ENCODE measurements around the gene UXS1. TPM values are rescaled to one million over a fixed set of nuclear protein-coding genes. Genes with fewer than 3 reads are reported as not detected.
A peak's percentile ranks its signal among the peaks of the same experiment; 100 is the strongest.

Gene UXS1
- total RNA-seq, 1 experiment from 2014 or later: 31.2 TPM

DNA sequence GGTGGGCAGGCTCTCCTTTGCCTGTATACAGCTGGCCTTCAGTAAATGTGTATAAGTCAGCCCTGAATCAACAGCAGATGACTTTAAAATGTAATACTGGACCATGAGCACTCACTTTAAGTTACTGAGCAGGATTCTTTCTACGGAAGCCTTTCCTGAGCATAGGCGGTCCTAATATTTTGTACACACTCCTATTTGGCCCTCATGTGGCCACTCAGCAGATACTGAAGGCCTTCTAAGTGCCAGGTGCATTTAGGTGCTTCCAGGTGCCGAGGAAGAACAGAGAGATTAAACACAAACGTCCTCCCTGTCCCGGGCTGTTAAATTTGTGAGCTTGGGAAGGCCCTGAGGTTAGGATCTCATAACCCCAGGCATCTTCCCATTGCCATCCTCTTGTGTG is 27.0 kb downstream of the UXS1 start:
- Mint-ChIP-seq H3K4me1 (ENCODE audit: insufficient read depth, unreplicated experiment) (no peaks in the 10 kb centered on the region), H3K27ac (ENCODE audit: low read depth, unreplicated experiment) (peak overlapping the region; percentile 17), H3K36me3 (ENCODE audit: insufficient read depth, unreplicated experiment) (no peaks in the 10 kb centered on the region), H3K4me3 (ENCODE audit: unreplicated experiment) (no peak overlapping the region), H3K27me3 (ENCODE audit: insufficient read depth, unreplicated experiment) (no peaks in the 10 kb centered on the region), H3K9me3 (ENCODE audit: unreplicated experiment) (no peaks in the 10 kb centered on the region)
- no peak for DNase-seq (ENCODE audit: unreplicated experiment)
- ChIA-PET CTCF (interaction anchor here (0.7 to 1.4 kb wide), 3 partner anchors 11 to 820 kb away, joined by 3 to 4 read pairs (median 3); no protein-coding TSS in a partner anchor), POLR2A (no interaction called here)
- intact Hi-C loops (cut with micrococcal nuclease): no loop called here
- no TSS peak for BruUV-seq (replicated peaks)
- TF ChIP-seq, protein P1, sequence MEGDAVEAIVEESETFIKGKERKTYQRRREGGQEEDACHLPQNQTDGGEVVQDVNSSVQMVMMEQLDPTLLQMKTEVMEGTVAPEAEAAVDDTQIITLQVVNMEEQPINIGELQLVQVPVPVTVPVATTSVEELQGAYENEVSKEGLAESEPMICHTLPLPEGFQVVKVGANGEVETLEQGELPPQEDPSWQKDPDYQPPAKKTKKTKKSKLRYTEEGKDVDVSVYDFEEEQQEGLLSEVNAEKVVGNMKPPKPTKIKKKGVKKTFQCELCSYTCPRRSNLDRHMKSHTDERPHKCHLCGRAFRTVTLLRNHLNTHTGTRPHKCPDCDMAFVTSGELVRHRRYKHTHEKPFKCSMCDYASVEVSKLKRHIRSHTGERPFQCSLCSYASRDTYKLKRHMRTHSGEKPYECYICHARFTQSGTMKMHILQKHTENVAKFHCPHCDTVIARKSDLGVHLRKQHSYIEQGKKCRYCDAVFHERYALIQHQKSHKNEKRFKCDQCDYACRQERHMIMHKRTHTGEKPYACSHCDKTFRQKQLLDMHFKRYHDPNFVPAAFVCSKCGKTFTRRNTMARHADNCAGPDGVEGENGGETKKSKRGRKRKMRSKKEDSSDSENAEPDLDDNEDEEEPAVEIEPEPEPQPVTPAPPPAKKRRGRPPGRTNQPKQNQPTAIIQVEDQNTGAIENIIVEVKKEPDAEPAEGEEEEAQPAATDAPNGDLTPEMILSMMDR (IDR thresholded peaks at IDR 0.05; ENCODE audit: unreplicated experiment): no peak

DNA sequence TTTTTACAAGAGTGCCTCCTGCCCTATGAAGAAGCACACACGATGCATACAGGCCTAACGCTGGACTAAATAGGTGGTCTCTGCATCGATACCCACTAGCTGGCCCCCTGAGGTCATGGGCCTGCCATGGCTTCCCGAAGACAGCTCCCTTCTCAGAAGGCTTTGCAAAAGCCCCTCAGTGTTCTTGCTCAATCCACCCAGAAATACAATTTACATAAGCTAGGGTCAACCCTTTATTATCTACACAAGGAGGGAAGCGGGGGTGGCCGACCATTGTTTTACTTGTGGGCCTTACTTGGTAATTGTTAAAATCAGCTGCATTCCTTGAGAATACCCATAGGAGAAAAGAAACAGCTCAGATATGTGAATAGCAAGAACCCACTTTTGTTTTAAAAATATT is 28.5 kb downstream of the UXS1 start:
- no peaks in the 10 kb centered on the region for H3K9me3 Mint-ChIP-seq (ENCODE audit: unreplicated experiment)

DNA sequence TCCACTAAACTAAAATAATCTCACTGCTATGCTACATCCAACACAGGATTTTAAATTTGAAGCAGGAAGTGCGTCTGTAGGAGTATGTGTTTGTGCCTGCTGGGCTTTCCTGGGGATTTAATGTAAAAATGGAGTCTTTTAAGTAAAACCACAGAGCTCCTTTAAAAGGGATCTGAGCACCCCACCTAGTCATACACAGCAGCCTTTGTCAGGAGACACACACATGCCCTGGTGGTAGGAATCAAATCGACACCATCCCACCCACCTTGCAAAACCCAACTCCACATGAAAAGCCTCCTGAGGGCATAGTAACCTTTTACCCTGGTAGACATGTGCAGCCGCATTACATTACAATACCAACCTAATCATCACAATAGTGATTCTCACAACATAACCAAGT is 29.1 kb downstream of the UXS1 start:
- no peak overlapping the region for H3K4me3 Mint-ChIP-seq (ENCODE audit: unreplicated experiment)
- no peak overlapping the region for H3K27ac Mint-ChIP-seq (ENCODE audit: low read depth, unreplicated experiment)
- BruUV-seq (replicated peaks): no TSS peak
- no peaks in the 10 kb centered on the region for H3K9me3 Mint-ChIP-seq (ENCODE audit: unreplicated experiment)
- TF ChIP-seq, protein P1 (IDR thresholded peaks at IDR 0.05; ENCODE audit: unreplicated experiment): no peak
- ChIA-PET POLR2A (interaction anchor here (1.3 kb wide), 1 partner anchor 25 kb away, joined by 3 read pairs; no protein-coding TSS in a partner anchor), CTCF (interaction anchor here (0.6 to 0.9 kb wide), 2 partner anchors 18 to 32 kb away, joined by 3 to 4 read pairs; no protein-coding TSS in a partner anchor)
- no peak for DNase-seq (ENCODE audit: unreplicated experiment)
- H3K27me3 Mint-ChIP-seq (ENCODE audit: insufficient read depth, unreplicated experiment): no peaks in the 10 kb centered on the region
- intact Hi-C loops (cut with micrococcal nuclease): no loop called here
- no peaks in the 10 kb centered on the region for H3K4me1 Mint-ChIP-seq (ENCODE audit: insufficient read depth, unreplicated experiment)
- H3K36me3 Mint-ChIP-seq (ENCODE audit: insufficient read depth, unreplicated experiment): peaks cover 9% of the 10 kb centered on the region

More for the DNA sequence above, 28.5 kb downstream of the UXS1 start:
- H3K27me3 Mint-ChIP-seq (ENCODE audit: insufficient read depth, unreplicated experiment): no peaks in the 10 kb centered on the region
- no TSS peak for BruUV-seq (replicated peaks)
- ChIA-PET CTCF (interaction anchor here (0.6 to 0.9 kb wide), 2 partner anchors 18 to 31 kb away, joined by 3 to 4 read pairs; no protein-coding TSS in a partner anchor), POLR2A (interaction anchor here (1.3 kb wide), 1 partner anchor 25 kb away, joined by 3 read pairs; no protein-coding TSS in a partner anchor)
- H3K4me1 Mint-ChIP-seq (ENCODE audit: insufficient read depth, unreplicated experiment): no peaks in the 10 kb centered on the region
- H3K4me3 Mint-ChIP-seq (ENCODE audit: unreplicated experiment): no peak overlapping the region
- intact Hi-C loops (cut with micrococcal nuclease): no loop called here
- peaks cover 9% of the 10 kb centered on the region for H3K36me3 Mint-ChIP-seq (ENCODE audit: insufficient read depth, unreplicated experiment)
- no peak for DNase-seq (ENCODE audit: unreplicated experiment)
- TF ChIP-seq, protein P1 (IDR thresholded peaks at IDR 0.05; ENCODE audit: unreplicated experiment): no peak
- H3K27ac Mint-ChIP-seq (ENCODE audit: low read depth, unreplicated experiment): no peak overlapping the region

DNA sequence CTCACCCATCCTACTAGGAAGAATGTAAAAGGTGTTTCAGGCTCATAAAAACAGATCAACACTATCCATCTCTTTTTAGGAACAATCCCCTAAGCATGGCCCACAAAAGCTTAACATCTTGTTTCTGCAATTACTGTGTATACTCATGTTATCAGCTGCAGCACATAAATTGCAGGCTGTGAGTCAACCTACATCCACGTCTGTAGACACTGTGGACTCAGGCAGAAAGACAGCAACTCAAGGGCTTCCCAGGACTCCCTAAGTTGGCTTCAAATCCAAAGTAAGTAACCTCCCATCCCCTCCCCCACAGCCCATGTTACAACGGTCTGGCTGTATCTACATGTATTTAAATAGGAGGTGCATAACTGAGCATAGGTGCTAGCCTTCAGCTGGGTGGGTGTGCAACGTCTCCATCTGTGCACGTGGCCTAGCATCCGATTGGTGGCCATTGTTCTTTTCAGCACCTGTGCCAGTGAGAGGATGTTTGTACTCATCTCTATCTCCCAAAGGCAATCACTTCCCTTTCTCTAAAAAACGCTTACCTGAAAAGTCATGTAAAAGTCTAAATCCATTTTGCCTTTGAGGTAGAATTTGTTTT is 30.1 kb downstream of the UXS1 start:
- ChIA-PET POLR2A (no interaction called here), CTCF (interaction anchor here (0.7 kb wide), 1 partner anchor 417 kb away, joined by 4 read pairs; no protein-coding TSS in a partner anchor)
- TF ChIP-seq, protein P1 (IDR thresholded peaks at IDR 0.05; ENCODE audit: unreplicated experiment): no peak
- no peak for DNase-seq (ENCODE audit: unreplicated experiment)
- no peak overlapping the region for H3K27ac Mint-ChIP-seq (ENCODE audit: low read depth, unreplicated experiment)
- H3K4me3 Mint-ChIP-seq (ENCODE audit: unreplicated experiment): no peak overlapping the region
- peaks cover 11% of the 10 kb centered on the region for H3K36me3 Mint-ChIP-seq (ENCODE audit: insufficient read depth, unreplicated experiment)
- no peaks in the 10 kb centered on the region for H3K4me1 Mint-ChIP-seq (ENCODE audit: insufficient read depth, unreplicated experiment)
- intact Hi-C loops (cut with micrococcal nuclease): no loop called here
- no TSS peak for BruUV-seq (replicated peaks)
- H3K9me3 Mint-ChIP-seq (ENCODE audit: unreplicated experiment): no peaks in the 10 kb centered on the region
- no peaks in the 10 kb centered on the region for H3K27me3 Mint-ChIP-seq (ENCODE audit: insufficient read depth, unreplicated experiment)

Data from MCF 10A (cell line).